OCI-LY7 (cell line): ENCODE results near the gene ABLIM1. TPM values are rescaled to one million over a fixed set of nuclear protein-coding genes. Genes with fewer than 3 reads are reported as not detected.

Experiments
- BruUV-seq: library from RNA; stranded (reverse); fragments of 400-500 nt; replicated peaks from 2 replicates; lab custom pipeline; 2021; lab: Mats Ljungman, UMichigan
- CTCF ChIA-PET: fragments of 300-600 bp; sonication (Branson Sonifier 250); formaldehyde crosslinking; loops from one replicate; lab custom pipeline; 2022; ENCODE audit warnings: antibody characterized with exemption; ENCODE audit not compliant: unreplicated experiment; lab: Charles Lee
- POLR2A ChIA-PET: fragments of 300-600 bp; sonication (Branson Sonifier 250); formaldehyde crosslinking; loops from one replicate; lab custom pipeline; 2022; ENCODE audit warnings: antibody characterized with exemption; lab: Charles Lee
- DNase-seq: peaks from one replicate; pipeline ENCODE4 v3.0.0-alpha.2; 2015; ENCODE audit warnings: low spot score
- H2AFZ ChIP-seq: fragments of 200-600 bp; sonication (generic), shearing (Covaris generic); 2 replicates; pipeline ENCODE4 v1.6.1; 2014; ENCODE audit warnings: mild to moderate bottlenecking, antibody characterized with exemption, low read length, moderate library complexity
- H3K27ac ChIP-seq: fragments of 200-600 bp; sonication (generic); 2 replicates; pipeline ENCODE4 v1.5.1; 2014; ENCODE audit warnings: mixed run types, low read depth, mild to moderate bottlenecking, moderate library complexity, low read length, inconsistent platforms; ENCODE audit not compliant: poor library complexity, severe bottlenecking
- H3K36me3 ChIP-seq: fragments of 200-600 bp; sonication (generic); 2 replicates; pipeline ENCODE4 v1.6.1; 2014; ENCODE audit warnings: mild to moderate bottlenecking, antibody characterized with exemption, low read length, moderate library complexity, mixed read lengths; ENCODE audit not compliant: insufficient read depth
- H3K4me1 ChIP-seq: fragments of 200-600 bp; sonication (generic); 2 replicates; pipeline ENCODE4 v1.5.1; 2014; ENCODE audit warnings: mild to moderate bottlenecking, low read length; ENCODE audit not compliant: insufficient read depth, poor library complexity, severe bottlenecking
- H3K4me2 ChIP-seq: fragments of 200-600 bp; sonication (generic); 2 replicates; pipeline ENCODE4 v1.6.1; 2014; ENCODE audit warnings: mild to moderate bottlenecking, low read length
- H3K4me3 ChIP-seq: fragments of 200-600 bp; sonication (generic); 2 replicates; pipeline ENCODE4 v1.5.1; 2014; ENCODE audit warnings: mild to moderate bottlenecking, low read depth, low read length; ENCODE audit not compliant: poor library complexity, severe bottlenecking
- H3K79me2 ChIP-seq: fragments of 200-600 bp; sonication (generic); 2 replicates; pipeline ENCODE4 v1.6.1; 2016; ENCODE audit warnings: low read depth, mild to moderate bottlenecking, low read length, moderate library complexity, mixed read lengths; ENCODE audit not compliant: insufficient read depth
- H3K9me2 ChIP-seq: fragments of 200-600 bp; sonication (generic); 2 replicates; pipeline ENCODE4 v1.6.1; 2016; ENCODE audit warnings: mild to moderate bottlenecking, low read length, mixed read lengths; ENCODE audit not compliant: insufficient read depth
- H3K9me3 ChIP-seq: fragments of 200-600 bp; sonication (generic); 2 replicates; pipeline ENCODE4 v1.6.1; 2014; ENCODE audit warnings: mild to moderate bottlenecking, mixed run types, low read length, mixed read lengths
- H4K20me1 ChIP-seq: fragments of 200-600 bp; sonication (generic); 2 replicates; pipeline ENCODE4 v1.6.1; 2014; ENCODE audit warnings: mild to moderate bottlenecking, antibody characterized with exemption, low read length, moderate library complexity, mixed read lengths; ENCODE audit not compliant: insufficient read depth
- CTCF ChIP-seq: fragments of 200-600 bp; sonication (generic); conservative IDR thresholded peaks from 2 replicates; pipeline ENCODE4 v1.5.1; 2014; ENCODE audit warnings: mild to moderate bottlenecking, antibody characterized with exemption, low read length, moderate library complexity, mixed read lengths
- EZH2phosphoT487 ChIP-seq: fragments of 200-600 bp; sonication (generic); IDR thresholded peaks from 2 replicates; pipeline ENCODE4 v1.6.1; 2018; ENCODE audit warnings: low read depth, borderline replicate concordance, mild to moderate bottlenecking, mixed run types, antibody characterized with exemption, low read length, moderate library complexity, mixed read lengths
- intact Hi-C: fragments of 100-400 bp; cut with micrococcal nuclease; formaldehyde crosslinking; loops from one replicate; pipeline ENCODE4 v1.10.0; 2022; ENCODE audit not compliant: unreplicated experiment
- total RNA-seq, 2 experiments: library from RNA; depleted of rRNA in 1 of 2; stranded (reverse); fragments of >200 nt in 1 of 2; shearing (Covaris generic) in 1 of 2; gene quantifications; 2 replicates each; pipeline ENCODE4 v1.2.3, GENCODE V29; 2014 to 2022

ABLIM1 gene
- total RNA-seq, 2 experiments from 2014 or later: 94.2 to 268 TPM

- no peaks in the 10 kb centered on the region for H3K9me2 ChIP-seq
Observed at GRCh38 chr10:114402871-114403540, 255.1 kb downstream of the ABLIM1 start.

GRCh38 chr10:114402233-114402632, 255.8 kb downstream of the ABLIM1 start:
- no TSS peak for BruUV-seq
- Histone ChIP-seq H3K4me2 (no peak overlapping the region), H3K4me3 (no peak overlapping the region)

More at GRCh38 chr10:114402871-114403540, 255.1 kb downstream of the ABLIM1 start:
- TF ChIP-seq CTCF: no peak
- no peak for TF ChIP-seq EZH2phosphoT487
- H3K9me3 ChIP-seq: no peaks in the 10 kb centered on the region
- H4K20me1 ChIP-seq: no peaks in the 10 kb centered on the region
- no peak overlapping the region for H2AFZ ChIP-seq
- no peak for DNase-seq
- H3K36me3 ChIP-seq: no peaks in the 10 kb centered on the region
- ChIA-PET CTCF (no interaction called here), POLR2A (interaction anchor here (0.5 kb wide), 1 partner anchor 1987 kb away, joined by 3 read pairs; no protein-coding TSS in a partner anchor)
- no peaks in the 10 kb centered on the region for H3K79me2 ChIP-seq
- no peak overlapping the region for H3K4me3 ChIP-seq
- no peak overlapping the region for H3K4me2 ChIP-seq
- intact Hi-C loops: no loop called here
- no TSS peak for BruUV-seq
- H3K27ac ChIP-seq: no peak overlapping the region
- H3K4me1 ChIP-seq: no peaks in the 10 kb centered on the region

More at GRCh38 chr10:114402233-114402632, 255.8 kb downstream of the ABLIM1 start:
- no peaks in the 10 kb centered on the region for H3K36me3 ChIP-seq
- no peaks in the 10 kb centered on the region for H3K4me1 ChIP-seq
- no peak for DNase-seq
- no peaks in the 10 kb centered on the region for H3K79me2 ChIP-seq
- H2AFZ ChIP-seq: no peak overlapping the region
- intact Hi-C loops: no loop called here
- no peaks in the 10 kb centered on the region for H3K9me2 ChIP-seq
- H4K20me1 ChIP-seq: no peaks in the 10 kb centered on the region
- no peaks in the 10 kb centered on the region for H3K9me3 ChIP-seq
- ChIA-PET POLR2A (no interaction called here), CTCF (no interaction called here)
- no peak overlapping the region for H3K27ac ChIP-seq
- TF ChIP-seq EZH2phosphoT487 (no peak), CTCF (no peak)
